HG02759 (cell line): ENCODE results near the gene TWIST2.

Experiments used
- ATAC-seq: cut with Tn5 transposase; IDR thresholded peaks from one replicate; pipeline ENCODE4 v1.9.1; 2021; ENCODE audit warnings: mild to moderate bottlenecking, moderate library complexity; ENCODE audit not compliant: unreplicated experiment

The TWIST2 gene

DNA sequence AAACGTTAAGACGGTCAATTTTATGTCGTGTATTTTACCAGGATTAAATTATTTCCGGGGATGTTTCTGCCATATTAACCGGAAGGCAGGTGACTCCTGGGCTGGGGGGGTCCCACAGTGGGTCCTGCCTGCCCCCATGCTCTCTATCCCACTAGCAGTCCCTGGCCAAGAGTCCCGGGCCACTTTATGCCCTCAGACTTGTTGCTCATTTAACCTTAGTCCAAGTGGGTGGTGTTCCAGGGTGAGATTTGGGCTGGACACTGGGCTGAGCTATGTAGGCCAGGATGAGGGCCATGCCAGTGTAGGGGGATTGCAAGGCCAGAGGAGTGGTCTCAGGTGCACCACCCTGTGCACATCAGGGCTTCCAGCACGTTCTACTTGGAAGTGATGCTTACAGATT lies 24.1 kb downstream of the TWIST2 start:
- no peak for ATAC-seq

DNA sequence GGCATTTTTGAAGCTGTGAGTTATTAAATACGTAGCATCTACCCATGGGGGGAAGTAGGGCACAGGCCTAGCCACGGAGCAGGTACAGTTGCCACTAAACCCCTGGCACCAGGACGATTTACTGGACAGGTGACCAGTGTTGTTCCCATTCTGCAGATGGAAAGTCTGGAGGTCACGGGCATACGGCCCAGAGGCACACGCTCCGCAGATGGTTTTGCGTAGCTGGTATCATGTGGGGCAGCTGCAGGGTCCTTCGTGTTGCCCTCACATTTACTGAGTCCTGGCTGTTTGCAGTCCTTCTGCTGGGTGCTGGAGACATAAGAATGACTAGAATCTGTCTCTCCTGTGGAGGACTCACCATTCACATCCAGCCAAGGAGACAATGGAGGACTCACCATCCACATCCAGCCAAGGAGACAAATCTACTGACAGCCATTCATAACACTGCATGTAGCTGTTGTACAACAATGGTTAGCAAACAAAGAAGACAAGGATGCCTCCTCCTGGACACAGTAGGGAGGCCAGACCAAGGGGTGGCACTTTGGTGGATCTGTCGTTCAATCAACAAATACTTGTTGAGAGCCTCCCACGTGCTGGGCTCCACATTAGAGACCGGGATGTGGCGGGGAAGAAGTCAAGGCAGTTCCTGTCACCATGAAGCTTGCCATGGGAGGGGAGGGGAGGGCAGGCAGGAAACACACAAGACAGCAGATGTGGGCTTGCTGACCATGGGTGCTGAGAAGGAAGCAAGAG lies 24.9 kb downstream of the TWIST2 start:
- ATAC-seq, result no peak

DNA sequence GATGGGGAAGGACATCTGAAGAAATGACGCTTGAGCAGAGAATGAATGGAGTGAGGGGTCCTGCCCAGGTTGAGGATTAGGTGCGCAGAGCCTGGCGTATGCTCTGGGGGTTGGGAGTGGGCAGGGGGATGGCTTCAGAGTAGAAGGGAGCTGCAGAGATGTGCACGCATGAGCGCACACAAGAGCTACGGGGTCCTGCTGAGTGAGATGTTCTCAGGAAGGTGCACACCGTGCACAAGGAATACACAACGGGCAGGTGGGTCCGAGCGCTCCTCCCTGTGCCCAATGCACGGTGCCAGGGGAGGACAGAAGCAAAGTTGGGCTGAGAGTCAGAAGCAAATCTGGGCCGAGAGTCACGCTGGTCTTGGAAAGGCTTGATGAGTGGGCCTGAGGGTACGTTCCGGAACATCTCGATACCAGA lies 25.5 kb downstream of the TWIST2 start:
- ATAC-seq, result no peak

DNA sequence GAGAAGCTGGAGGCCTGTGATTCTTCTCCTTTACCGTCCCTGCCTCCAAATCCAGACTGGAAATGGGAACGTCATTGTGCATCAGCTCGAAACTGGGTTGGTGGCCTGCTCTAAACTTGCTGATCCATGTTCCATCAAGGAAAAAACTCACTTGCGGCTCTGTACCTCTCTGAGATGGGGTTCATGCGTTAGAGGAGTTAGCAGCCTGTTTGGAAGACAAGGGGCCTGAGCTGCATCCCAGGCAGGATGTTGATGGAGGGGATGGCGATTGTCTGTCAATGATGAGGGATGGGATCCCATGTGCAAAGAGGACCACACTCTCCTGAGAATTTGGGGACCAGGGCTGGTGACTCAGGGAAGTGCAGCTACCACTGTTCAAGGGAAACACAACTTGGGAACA lies 26.0 kb downstream of the TWIST2 start:
- ATAC-seq, result no peak

DNA sequence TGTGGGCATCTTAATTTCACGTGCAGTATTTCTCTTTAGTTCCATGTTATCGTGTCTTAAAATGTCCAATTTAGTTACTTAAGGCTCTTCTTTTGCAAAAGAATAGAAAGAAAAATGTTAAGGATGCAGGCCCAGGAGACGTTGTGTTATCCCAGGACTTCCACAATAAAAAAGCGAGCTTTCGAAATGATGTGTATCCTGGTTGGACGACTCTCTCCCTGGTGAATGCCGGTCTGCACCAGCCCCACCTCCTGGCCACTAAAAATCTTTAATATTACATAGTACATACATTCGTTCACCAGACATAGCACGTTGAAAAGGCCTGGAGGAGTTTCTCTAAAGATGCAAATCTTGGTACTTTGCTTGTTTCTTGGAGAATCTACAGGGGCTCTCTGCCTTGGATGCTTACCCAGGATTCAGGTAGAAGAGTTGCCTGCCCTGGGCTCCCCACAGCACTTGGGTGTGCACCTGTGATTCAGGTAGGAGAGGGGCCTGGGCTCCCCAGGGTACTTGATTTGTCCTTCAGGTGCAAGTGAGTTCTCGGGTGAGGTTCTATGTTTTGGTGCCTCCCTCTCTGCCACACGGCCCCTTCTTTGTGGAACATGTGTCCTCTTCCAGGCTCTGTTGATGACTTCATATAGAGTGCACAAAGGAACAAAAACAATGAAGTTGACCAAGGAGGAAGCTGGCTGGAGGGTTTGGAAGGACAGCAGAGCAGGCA lies 26.6 kb downstream of the TWIST2 start:
- no peak for ATAC-seq

DNA sequence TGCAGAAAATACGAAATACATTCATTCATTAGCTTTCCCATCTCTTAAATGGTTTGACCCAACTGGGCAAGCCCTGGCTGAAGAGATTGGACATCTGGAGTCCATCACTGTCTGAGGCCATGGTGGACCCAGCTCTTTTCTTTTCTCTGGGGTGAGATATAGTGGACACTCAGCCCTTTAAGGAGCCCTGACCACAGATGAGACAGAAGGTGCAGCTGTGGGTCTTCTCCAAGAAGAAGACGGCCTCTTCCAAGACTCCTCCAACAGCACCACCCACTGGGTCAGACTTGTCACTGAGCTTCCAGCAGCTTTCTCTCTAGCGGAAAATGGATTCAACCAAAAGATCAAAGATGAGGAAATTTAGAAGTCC lies 27.2 kb downstream of the TWIST2 start:
- no peak for ATAC-seq

DNA sequence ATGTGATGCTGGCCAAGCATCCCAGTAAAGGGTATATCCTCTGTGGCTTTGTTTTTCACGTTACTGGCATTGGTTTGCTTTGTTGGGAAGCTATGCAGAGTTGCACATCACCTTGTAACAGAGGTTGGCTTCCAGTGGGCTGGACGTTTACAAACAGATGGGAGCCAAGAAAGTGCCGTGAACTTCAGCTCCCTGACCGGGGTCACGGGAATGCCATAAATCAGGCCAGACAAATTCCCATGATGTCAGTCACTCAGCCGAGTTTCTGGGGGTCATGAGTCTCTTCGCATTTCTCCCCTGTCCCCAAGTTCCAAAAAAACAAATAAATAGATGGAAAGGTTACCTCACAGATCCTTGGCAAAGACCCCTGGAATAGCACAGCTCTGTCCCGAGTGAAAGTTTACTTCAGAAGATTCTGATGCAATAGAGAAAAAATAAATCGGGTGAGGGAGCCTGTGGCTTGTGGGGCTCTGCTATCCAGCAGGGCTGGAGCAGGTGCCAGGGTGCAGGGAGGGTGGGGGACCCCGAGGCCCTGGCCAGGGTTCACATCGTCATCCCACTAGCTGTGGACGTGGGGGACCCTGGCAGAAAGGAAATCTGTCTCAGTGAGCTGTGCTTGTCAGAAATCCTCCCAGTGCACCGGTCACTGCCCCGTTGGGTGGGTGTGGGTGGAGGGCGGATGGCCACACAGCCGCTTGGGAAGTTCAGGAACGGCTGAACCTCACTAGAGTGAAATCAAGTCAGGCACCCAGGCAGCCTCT lies 27.8 kb downstream of the TWIST2 start:
- no peak for ATAC-seq

DNA sequence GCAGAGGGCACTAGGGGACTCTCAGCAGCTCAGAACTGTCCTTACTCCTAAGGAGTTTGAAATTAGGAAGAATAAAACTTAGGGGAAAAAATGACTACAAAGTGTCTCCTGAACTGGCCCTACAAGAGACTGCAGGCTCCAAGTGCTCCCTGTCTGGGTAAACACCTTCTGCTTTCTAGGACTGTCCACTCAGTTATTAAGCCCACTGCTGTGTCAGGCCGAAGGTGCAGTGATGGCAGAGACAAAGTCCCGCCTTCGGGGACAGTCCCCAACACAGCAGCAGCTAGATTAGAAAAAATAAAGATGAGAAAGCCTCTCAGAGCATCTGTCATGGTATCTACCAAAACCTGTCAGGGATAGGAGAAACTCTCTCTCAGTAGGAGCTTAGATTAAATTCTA lies 28.3 kb downstream of the TWIST2 start:
- no peak for ATAC-seq

DNA sequence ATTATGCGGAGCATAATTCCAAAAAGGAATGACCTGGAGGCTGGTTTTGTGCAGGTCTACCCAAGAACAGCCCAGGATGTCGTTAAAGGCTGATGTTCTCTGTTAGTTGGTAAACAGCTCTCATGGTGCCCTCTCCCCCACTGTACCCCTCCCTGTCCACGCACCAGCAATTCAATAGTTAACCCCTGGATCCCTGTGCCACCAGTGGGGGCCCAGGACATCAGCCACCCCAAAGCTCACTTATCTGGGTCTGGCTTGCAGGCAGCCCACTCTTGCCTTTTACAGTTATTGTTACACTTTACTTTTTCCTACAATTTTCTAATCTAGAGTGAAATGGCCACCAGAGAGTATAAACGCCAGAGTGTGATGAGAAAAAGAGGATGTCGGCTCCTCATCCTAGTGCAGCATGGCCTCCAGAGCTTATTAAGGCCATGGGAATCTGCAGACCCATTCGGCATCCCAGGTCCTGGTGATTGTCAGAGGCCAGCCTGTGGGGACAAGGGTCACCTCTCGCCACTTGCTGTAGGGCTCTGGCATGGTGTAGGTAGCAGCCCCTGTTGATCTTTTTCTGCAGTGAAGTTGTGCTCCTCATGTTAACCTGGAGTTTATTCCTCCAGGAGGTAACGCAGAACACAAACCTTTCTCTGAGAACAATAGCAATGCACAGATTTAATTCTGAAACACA lies 30.3 kb downstream of the TWIST2 start:
- ATAC-seq, result no peak

DNA sequence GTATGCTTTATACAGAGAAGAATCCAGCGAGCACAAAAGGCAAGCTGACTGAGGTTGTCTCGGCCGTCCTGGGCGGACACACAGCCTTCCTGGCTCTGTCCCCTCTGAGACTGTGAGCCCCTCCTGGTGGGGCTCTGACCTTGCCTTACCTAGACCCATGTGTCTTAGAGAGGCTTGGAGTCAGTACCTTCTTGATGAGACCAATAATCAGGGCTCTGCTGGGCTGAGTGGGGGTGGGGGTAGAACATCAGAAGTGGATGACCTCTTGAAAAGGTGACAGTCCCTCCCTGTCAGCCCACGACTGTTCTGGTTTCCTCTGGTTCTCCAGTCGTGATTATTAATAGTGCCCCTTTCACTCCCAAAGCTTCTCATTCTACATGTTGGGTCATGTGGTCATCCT lies 31.2 kb downstream of the TWIST2 start:
- no peak for ATAC-seq

DNA sequence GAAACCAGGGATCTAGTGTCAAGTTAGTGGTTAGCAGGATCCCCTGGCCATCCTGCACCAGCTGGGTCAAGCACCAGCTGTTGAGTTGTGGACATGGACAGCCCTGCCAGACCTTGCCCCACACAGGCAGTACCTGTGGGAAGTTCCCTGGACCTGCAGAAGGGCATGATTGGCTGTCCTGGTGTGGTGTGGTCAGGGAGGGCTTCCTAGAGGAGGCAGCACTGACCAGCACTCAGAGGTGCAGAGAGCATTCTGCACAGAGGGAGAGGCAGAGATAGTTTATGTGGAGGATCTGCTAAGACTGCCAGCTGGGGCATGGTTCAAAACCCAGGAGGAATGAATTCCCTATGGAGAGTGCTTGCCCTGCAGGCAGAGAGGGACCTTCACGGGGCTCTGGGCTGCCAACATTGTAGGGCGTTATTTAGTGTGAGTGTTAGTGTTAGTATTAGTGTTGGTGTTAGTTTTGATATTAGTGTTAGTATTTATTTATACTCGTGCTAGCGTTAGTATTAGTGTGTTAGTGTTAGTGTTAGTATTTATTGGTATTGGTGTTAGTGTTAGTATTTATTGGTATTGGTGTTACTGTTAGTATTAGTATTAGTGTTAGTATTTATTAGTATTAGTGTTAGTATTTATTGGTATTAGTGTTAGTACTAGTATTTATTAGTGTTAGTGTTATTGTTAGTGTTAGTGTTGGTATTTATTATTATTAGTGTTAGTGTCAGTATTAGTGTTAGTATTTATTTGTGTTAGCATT lies 31.9 kb downstream of the TWIST2 start:
- no peak for ATAC-seq

DNA sequence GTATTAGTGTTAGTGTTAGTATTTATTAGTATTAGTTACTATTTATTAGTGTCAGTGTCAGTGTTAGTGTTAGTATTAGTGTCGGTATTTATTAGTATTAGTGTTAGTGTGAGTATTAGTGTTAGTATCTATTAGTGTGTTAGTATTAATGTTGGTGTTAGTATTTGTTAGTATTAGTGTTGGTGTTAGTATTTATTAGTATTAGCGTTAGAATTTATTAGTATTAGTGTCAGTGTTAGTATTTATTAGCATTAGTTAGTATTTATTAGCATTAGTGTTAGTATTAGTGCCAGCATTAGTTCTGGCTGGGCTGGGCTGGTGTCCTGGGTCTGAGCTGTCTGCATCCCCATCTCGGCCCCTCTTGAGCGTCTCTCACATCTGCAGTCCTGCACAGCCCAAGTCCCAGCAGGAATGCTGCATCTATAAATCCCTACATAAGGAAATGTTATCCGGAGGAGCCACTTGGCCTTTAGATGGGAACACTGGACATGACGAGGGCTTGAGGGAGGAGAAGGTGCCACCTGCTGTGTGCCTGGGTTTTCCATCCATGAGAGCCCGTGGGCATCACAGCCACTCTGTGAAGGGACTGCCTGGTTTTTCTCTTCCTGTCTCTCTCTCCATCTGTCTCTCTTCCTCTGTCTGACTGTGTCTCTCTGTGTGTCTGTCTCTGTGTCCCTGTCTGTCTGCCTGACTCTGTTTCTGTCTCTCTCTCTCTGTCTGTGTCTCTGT lies 33.6 kb downstream of the TWIST2 start:
- ATAC-seq, result no peak

DNA sequence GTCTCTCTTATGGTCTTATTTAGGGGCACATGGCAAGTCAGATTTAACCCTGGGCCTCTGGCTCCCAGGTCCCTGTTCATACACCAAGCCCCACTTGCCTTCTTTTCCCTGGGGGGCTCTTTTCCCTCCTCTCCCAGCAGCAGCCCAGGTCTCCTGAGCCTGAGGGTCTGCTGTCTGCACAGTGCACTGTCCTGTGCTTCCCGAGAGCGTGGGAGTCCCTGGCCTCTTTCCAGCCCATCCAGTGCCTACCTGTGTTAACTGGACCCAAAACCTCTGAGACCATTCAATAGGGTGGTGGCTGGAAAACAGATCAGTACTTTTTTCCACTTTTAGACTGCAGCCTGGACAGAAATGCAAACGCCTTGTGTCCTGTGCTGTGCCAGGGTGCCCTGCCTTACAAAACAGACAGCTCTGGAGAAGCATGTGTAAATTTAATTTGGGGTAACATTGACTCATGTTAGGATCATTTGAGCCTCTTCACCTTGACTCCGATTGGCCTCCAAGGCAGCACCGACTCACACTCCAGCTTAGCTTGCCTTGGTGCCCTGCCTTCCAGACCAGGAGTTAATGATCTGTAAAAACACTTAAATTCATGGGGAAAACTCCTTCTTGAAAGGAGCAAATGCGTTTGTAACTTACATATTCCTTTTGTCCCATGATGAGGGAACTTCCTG lies 34.3 kb downstream of the TWIST2 start:
- ATAC-seq, result no peak

DNA sequence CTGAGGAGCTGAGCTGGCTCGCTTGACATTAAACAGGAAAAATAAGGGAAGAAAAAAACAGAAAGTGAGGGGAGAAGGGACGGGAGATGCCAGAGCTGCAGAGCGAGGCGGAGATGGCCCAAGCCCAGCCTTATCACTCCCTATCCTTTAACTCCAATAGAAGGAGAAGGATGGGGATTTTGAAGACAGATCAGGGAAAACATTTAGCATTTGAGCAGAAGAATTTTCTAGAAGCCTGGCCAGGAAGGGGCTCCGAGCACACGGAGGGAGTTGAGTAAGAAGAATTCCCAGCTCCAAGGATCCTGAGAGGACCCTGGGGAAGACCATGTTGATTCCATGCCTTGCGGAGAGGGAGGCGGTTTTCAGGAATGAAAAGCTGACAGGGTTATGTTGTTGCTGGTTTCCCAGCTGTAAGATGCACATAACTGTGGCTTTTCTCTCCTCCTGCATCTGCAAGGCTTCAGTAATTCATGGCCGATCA lies 35.6 kb downstream of the TWIST2 start:
- no peak for ATAC-seq

DNA sequence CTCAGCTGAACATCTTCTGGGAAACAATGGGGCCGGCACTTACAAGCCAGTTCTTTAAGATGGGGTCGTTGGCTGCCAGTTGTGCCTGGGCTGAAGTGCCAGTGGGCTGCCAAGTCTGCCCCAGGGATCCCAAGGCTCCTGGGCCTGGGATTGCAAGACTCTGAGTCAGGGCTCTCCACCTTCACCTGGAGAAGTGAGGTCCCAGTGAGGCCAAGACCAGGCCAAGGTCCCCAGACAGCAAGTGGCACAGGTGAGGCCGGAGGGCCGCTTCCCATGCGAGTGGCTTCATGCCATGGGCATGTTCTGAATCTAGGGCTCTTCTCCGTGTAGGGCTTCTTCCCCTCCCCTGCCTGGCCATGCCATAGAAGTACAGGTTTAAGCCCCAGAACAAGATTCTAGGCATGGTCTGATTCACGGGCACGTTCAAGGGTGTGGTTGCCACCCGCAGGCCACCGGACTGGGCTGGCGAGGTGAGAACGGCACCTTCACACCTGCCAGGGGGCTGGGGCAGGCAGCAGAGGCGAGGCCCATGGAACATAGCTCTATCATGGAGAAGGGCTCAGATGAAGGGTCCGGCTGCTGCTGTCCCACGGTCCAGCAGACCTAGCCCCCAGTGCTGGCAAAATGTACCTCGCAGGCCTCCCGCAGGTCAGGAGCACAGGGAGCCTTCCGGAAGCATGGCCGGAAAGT lies 36.4 kb downstream of the TWIST2 start:
- no peak for ATAC-seq

DNA sequence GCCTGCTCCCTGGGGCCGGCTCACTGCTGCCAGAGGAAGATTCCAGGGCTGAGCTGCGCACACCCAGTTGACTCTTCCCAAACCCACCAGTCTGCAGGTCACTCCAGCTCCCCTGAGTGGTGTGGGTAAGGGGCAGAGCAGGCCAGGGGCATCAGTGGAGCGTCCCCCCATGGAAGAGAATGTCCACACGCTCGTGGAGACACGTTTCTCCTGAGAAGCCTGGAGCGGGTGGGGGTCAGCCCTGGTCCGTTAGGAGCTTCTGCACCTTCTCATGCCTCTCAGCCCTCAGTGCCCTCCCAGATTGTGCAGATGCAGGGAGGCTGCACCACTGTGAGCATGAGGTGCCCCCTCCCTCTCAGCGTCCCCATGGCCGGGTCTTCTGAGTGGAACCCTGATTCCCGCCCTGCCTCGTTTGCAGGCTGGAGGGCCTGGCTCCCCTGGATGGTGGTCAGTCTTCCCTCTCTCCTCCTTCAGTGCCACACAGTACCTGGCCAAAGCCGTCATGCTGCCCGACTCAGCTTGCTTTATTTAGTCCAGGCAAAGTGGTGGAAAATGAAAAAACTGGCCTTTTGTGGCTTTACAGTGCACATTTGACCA lies 37.0 kb downstream of the TWIST2 start:
- no peak for ATAC-seq

DNA sequence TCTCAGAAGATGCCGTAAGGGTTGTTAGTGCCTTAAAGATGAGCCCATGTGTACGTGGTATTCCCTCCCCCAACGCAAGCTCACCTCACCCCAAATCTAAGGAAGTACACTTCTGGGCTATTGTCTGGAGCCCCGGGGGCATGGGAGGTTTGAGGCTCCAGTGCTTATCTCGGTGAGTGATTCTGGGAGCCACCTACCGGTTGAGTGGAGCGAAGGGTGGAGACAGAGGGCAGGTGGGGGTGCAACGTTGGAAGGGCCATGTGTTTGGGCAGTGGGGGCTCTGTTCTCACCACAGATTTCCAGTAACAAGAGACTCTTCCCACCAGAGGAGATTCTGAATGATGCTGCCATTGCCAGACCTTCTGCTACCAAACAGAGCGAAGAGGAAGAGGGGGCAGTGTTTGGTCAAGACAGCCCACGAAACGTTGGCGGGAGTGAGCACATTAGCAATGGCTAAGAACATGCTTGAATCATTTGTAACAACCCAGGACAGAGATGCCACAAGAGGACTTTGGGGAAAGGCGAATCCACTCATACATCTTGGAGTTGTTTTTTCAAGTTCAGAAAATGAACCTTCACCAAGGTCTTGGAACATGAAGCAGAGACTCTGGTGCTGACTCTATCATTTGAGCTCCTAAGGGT lies 38.7 kb downstream of the TWIST2 start:
- ATAC-seq, result no peak

DNA sequence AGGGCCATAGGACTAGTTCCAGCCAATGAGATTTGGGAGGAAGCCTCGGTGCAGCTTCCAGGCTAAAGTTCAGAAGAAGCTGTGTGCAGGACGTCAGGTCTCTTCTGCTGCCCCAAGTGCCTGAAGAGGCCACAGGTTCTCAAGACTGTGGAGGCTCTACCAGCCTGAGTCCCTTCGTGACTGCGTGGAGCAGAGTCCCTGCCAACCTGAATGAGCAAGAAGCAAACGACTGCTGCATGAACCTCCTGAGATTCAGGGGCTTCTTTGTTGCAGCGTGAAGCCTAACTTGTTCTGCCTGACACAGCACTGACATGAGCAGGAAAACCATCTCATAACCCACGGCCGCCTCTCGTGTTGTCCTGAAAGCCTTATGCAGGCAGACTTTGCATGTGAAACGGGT lies 39.7 kb downstream of the TWIST2 start:
- ATAC-seq, result no peak
